Liver (tissue), 2 donors: ENCODE measurements around the gene TMEM179.

Source experiments
- TF ChIP-seq, protein P1 (sequence below): fragments of 150-350 bp; IDR thresholded peaks from 2 replicates; pipeline ENCODE4 v1.5.1; 2017; ENCODE audit warnings: improper control_type of control experiment, low read depth, low read length; ENCODE audit not compliant: missing input control
- TF ChIP-seq, protein P2 (sequence below): IDR thresholded peaks from 2 replicates; pipeline ENCODE4 v1.6.1; 2016; ENCODE audit warnings: antibody characterized with exemption
- donor health status: healthy.

DNA sequence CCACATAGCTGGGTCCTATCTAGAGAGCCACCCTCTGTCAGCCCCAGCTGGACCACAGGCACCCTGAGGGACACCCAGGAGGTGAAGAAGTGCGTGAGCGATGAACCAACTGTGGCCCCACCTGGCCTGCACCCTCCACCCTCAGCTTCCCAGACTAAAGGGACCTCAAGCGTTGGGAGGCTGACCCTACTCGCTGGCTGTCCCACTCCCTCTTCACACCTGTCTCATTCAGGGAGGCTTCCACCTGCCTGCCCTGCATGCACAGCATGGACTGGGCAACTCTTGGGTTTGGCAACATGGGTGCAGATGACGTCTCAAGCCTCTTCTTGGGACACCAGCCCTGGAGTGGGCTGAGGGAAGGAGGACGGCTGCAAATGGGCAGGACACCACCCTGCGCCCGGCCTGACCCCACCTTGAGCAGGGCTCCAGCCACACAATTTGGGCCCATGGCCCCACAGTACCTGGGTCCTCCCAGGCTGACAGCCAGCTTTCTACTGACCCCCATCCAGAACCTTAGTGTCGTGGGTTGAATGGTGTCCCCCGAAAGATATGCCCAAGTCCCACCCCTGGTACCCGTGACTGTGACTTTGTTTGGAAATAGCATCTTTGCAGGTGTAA is 2.1 kb downstream of the TMEM179 start:
- TF ChIP-seq, protein P1, sequence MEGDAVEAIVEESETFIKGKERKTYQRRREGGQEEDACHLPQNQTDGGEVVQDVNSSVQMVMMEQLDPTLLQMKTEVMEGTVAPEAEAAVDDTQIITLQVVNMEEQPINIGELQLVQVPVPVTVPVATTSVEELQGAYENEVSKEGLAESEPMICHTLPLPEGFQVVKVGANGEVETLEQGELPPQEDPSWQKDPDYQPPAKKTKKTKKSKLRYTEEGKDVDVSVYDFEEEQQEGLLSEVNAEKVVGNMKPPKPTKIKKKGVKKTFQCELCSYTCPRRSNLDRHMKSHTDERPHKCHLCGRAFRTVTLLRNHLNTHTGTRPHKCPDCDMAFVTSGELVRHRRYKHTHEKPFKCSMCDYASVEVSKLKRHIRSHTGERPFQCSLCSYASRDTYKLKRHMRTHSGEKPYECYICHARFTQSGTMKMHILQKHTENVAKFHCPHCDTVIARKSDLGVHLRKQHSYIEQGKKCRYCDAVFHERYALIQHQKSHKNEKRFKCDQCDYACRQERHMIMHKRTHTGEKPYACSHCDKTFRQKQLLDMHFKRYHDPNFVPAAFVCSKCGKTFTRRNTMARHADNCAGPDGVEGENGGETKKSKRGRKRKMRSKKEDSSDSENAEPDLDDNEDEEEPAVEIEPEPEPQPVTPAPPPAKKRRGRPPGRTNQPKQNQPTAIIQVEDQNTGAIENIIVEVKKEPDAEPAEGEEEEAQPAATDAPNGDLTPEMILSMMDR = no peak
- TF ChIP-seq, protein P2, sequence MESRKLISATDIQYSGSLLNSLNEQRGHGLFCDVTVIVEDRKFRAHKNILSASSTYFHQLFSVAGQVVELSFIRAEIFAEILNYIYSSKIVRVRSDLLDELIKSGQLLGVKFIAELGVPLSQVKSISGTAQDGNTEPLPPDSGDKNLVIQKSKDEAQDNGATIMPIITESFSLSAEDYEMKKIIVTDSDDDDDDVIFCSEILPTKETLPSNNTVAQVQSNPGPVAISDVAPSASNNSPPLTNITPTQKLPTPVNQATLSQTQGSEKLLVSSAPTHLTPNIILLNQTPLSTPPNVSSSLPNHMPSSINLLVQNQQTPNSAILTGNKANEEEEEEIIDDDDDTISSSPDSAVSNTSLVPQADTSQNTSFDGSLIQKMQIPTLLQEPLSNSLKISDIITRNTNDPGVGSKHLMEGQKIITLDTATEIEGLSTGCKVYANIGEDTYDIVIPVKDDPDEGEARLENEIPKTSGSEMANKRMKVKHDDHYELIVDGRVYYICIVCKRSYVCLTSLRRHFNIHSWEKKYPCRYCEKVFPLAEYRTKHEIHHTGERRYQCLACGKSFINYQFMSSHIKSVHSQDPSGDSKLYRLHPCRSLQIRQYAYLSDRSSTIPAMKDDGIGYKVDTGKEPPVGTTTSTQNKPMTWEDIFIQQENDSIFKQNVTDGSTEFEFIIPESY = no peak
